HepG2 (cell line): ENCODE results near the gene OS9. TPM values are rescaled to one million over a fixed set of nuclear protein-coding genes. Genes with fewer than 3 reads are reported as not detected.

ENCODE experiments used
- ATF7 ChIP-seq, 2 experiments: fragments of 450-650 bp in 1 of 2; sonication (generic) in 1 of 2; formaldehyde crosslinking in 1 of 2; IDR thresholded peaks; 2 replicates each; pipeline versions ENCODE4 v1.4.0 to v1.6.1; 2016 to 2020; ENCODE audit warnings: antibody characterized with exemption in 1 of 2, mild to moderate bottlenecking in 1 of 2, missing genetic modification reagents in 1 of 2
- ESRRA ChIP-seq: sonication (generic); formaldehyde crosslinking; IDR thresholded peaks from 2 replicates; pipeline ENCODE4 v1.5.1; 2020; ENCODE audit warnings: mild to moderate bottlenecking, low read depth, missing genetic modification reagents
- GRHL1 ChIP-seq: sonication (generic); formaldehyde crosslinking; conservative IDR thresholded peaks from 2 replicates; pipeline ENCODE4 v1.8.0; 2022; ENCODE audit warnings: missing genetic modification reagents
- HNRNPL ChIP-seq: fragments of 200-400 bp; formaldehyde crosslinking; IDR thresholded peaks from 2 replicates; pipeline ENCODE4 v1.6.1; 2017; ENCODE audit warnings: mild to moderate bottlenecking, low read depth, low read length
- MEF2D ChIP-seq: sonication (generic); formaldehyde crosslinking; IDR thresholded peaks from 2 replicates; pipeline ENCODE4 v1.5.1; 2020; ENCODE audit warnings: mild to moderate bottlenecking, missing genetic modification reagents
- PCBP1 ChIP-seq: fragments of 200-400 bp; formaldehyde crosslinking; IDR thresholded peaks from 2 replicates; pipeline ENCODE4 v1.6.1; 2017; ENCODE audit warnings: mild to moderate bottlenecking, low read depth, low read length, borderline replicate concordance
- PCBP2 ChIP-seq: fragments of 200-400 bp; formaldehyde crosslinking; optimal IDR thresholded peaks from 2 replicates; pipeline ENCODE3; 2018; ENCODE audit warnings: low read length, low read depth; ENCODE audit not compliant: poor library complexity, severe bottlenecking
- RFX5 ChIP-seq: IDR thresholded peaks from 2 replicates; pipeline ENCODE4 v1.6.1; 2011; ENCODE audit warnings: low read depth, low read length, improper control_type of control experiment
- TOPORS ChIP-seq: sonication (generic); formaldehyde crosslinking; IDR thresholded peaks from 2 replicates; pipeline ENCODE4 v1.8.0; 2023; ENCODE audit warnings: mild to moderate bottlenecking, missing genetic modification reagents
- USF2 ChIP-seq, 2 experiments: sonication (generic) in 1 of 2; formaldehyde crosslinking in 1 of 2; IDR thresholded peaks; 2 replicates each; pipeline versions ENCODE4 v1.5.1 to v1.6.1; 2011 to 2020; ENCODE audit warnings: borderline replicate concordance in 1 of 2, low read depth in 1 of 2, low read length in 1 of 2, mild to moderate bottlenecking in 1 of 2, missing genetic modification reagents in 1 of 2, moderate library complexity in 1 of 2
- WIZ ChIP-seq: sonication (generic); formaldehyde crosslinking; IDR thresholded peaks from 2 replicates; pipeline ENCODE4 v1.5.1; 2020; ENCODE audit warnings: mild to moderate bottlenecking, missing genetic modification reagents
- ZEB1 ChIP-seq: IDR thresholded peaks from 2 replicates; pipeline ENCODE4 v1.6.1; 2012; ENCODE audit warnings: mild to moderate bottlenecking, low read depth, inconsistent platforms; ENCODE audit not compliant: insufficient replicate concordance
- ZKSCAN1 ChIP-seq: fragments of 150-350 bp; IDR thresholded peaks from 2 replicates; pipeline ENCODE4 v1.6.1; 2014; ENCODE audit warnings: low read length
- ZNF30 ChIP-seq: sonication (generic); formaldehyde crosslinking; IDR thresholded peaks from 2 replicates; pipeline ENCODE4 v1.5.0; 2020; ENCODE audit warnings: mild to moderate bottlenecking, missing genetic modification reagents
- ZNF501 ChIP-seq: sonication (generic); formaldehyde crosslinking; IDR thresholded peaks from 2 replicates; pipeline ENCODE4 v1.5.1; 2020; ENCODE audit warnings: mild to moderate bottlenecking, moderate library complexity, missing genetic modification reagents
- ZNF598 ChIP-seq: sonication (generic); formaldehyde crosslinking; IDR thresholded peaks from 2 replicates; pipeline ENCODE4 v1.5.1; 2020; ENCODE audit warnings: mild to moderate bottlenecking, missing genetic modification reagents, borderline replicate concordance
- ZNF746 ChIP-seq: sonication (generic); formaldehyde crosslinking; IDR thresholded peaks from 2 replicates; pipeline ENCODE4 v1.8.0; 2022; ENCODE audit warnings: mild to moderate bottlenecking, missing genetic modification reagents
- polyA plus RNA-seq, 8 experiments: library from polyadenylated mRNA; depleted of rRNA in 3 of 8; stranded (reverse) in 7 of 8; unstranded in 1 of 8; fragments of >200 nt; fragmentation: Illumina TruSeq in 4 of 8; extraction: Trizol in 4 of 8; gene quantifications; 2 replicates each; pipeline versions ENCODE4 v1.2.1 to v1.2.3, GENCODE V29; 2011 to 2016; ENCODE audit warnings: low read depth in 4 of 8, missing spikeins in 1 of 8, mixed read lengths in 1 of 8; ENCODE audit not compliant: insufficient read depth in 1 of 8
- total RNA-seq, 5 experiments: library from RNA; depleted of rRNA; stranded (reverse); fragments of >200 nt; fragmentation: Illumina TruSeq; extraction: Trizol; gene quantifications; 2 replicates each; pipeline ENCODE4 v1.2.3, GENCODE V29; 2016; ENCODE audit warnings: low read depth in 1 of 5
- TF ChIP-seq, protein P1 (sequence below): sonication (generic); formaldehyde crosslinking; IDR thresholded peaks from 2 replicates; pipeline ENCODE4 v1.4.0; 2020; ENCODE audit warnings: missing genetic modification reagents
- TF ChIP-seq, protein P2 (sequence below): sonication (generic); formaldehyde crosslinking; IDR thresholded peaks from 2 replicates; pipeline ENCODE4 v1.4.0; 2020; ENCODE audit warnings: missing genetic modification reagents; ENCODE audit errors: not compliant biosample characterization

The OS9 gene
- total and polyA plus RNA-seq, 2 of the 13 experiments (the other 11 are each of a cell fraction or from before 2014, with no cell fraction given): 156 to 206 TPM

- TF ChIP-seq, protein P1, sequence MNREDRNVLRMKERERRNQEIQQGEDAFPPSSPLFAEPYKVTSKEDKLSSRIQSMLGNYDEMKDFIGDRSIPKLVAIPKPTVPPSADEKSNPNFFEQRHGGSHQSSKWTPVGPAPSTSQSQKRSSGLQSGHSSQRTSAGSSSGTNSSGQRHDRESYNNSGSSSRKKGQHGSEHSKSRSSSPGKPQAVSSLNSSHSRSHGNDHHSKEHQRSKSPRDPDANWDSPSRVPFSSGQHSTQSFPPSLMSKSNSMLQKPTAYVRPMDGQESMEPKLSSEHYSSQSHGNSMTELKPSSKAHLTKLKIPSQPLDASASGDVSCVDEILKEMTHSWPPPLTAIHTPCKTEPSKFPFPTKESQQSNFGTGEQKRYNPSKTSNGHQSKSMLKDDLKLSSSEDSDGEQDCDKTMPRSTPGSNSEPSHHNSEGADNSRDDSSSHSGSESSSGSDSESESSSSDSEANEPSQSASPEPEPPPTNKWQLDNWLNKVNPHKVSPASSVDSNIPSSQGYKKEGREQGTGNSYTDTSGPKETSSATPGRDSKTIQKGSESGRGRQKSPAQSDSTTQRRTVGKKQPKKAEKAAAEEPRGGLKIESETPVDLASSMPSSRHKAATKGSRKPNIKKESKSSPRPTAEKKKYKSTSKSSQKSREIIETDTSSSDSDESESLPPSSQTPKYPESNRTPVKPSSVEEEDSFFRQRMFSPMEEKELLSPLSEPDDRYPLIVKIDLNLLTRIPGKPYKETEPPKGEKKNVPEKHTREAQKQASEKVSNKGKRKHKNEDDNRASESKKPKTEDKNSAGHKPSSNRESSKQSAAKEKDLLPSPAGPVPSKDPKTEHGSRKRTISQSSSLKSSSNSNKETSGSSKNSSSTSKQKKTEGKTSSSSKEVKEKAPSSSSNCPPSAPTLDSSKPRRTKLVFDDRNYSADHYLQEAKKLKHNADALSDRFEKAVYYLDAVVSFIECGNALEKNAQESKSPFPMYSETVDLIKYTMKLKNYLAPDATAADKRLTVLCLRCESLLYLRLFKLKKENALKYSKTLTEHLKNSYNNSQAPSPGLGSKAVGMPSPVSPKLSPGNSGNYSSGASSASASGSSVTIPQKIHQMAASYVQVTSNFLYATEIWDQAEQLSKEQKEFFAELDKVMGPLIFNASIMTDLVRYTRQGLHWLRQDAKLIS: no peak
- TF ChIP-seq HNRNPL (0 out of 2 replicates have a peak, but pooled peaks have one; percentile 74), ZEB1 (no peak), TOPORS (CRISPR knock-in tag) (peak; percentile 50; the same call in 1 of the 2 replicates), MEF2D (CRISPR knock-in tag) (peak; percentile 90), ATF7 (IDR thresholded peaks at IDR 0.05) (no peak), ATF7 (CRISPR knock-in tag; IDR thresholded peaks at IDR 0.05) (no peak), PCBP2 (no peak), ZNF598 (CRISPR knock-in tag) (peak; percentile 74; the same call in 1 of the 2 replicates), ZNF746 (CRISPR knock-in tag) (peak; percentile 93), ESRRA (CRISPR knock-in tag) (peak; percentile 65; the same call in 1 of the 2 replicates), ZNF501 (peak; percentile 92), ZKSCAN1 (no peak), WIZ (CRISPR knock-in tag) (0 out of 2 replicates have a peak, but pooled peaks have one; percentile 52), ZNF30 (CRISPR knock-in tag) (no peak), GRHL1 (no peak), PCBP1 (0 out of 2 replicates have a peak, but pooled peaks have one; percentile 88), USF2 (IDR thresholded peaks at IDR 0.05; ENCODE audit: low read depth, low read length) (peak; percentile 100), USF2 (CRISPR knock-in tag; IDR thresholded peaks at IDR 0.05; ENCODE audit: borderline replicate concordance) (peak; percentile 100), RFX5 (peak; percentile 94)
- TF ChIP-seq, protein P2, sequence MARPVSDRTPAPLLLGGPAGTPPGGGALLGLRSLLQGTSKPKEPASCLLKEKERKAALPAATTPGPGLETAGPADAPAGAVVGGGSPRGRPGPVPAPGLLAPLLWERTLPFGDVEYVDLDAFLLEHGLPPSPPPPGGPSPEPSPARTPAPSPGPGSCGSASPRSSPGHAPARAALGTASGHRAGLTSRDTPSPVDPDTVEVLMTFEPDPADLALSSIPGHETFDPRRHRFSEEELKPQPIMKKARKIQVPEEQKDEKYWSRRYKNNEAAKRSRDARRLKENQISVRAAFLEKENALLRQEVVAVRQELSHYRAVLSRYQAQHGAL (CRISPR knock-in tag): peak; percentile 24
Observed at GRCh38 chr12:57751788-57752667, 58.1 kb downstream of the OS9 start, which contains the start of gene CDK4 (continued).
